Adipocyte (in vitro differentiated cells): ENCODE data around the gene TEKT1.
"Not testable (repeated sequence)": the region's sequence is repeated elsewhere in the genome, so short reads cannot be mapped to it uniquely, and the experiment has no call there.

Experiments used
- DNase-seq: peaks from one replicate; pipeline ENCODE4 v3.0.0-alpha.2; 2015; ENCODE audit warnings: low read depth
- H3K27me3 ChIP-seq: replicated peaks from 2 replicates; pipeline ENCODE4 v1.7.0; 2013; ENCODE audit warnings: mild to moderate bottlenecking, low read length, moderate library complexity; ENCODE audit not compliant: control insufficient read depth, insufficient read depth
- H3K36me3 ChIP-seq: 2 replicates; pipeline ENCODE4 v1.7.0; 2013; ENCODE audit warnings: low read length, mild to moderate bottlenecking, moderate library complexity; ENCODE audit not compliant: control insufficient read depth, insufficient read depth, severe bottlenecking
- H3K4me1 ChIP-seq: 2 replicates; pipeline ENCODE4 v1.7.0; 2013; ENCODE audit warnings: mild to moderate bottlenecking, low read length, moderate library complexity; ENCODE audit not compliant: control insufficient read depth, insufficient read depth
- H3K4me3 ChIP-seq: 2 replicates; pipeline ENCODE4 v1.7.0; 2013; ENCODE audit warnings: mild to moderate bottlenecking, low read length, moderate library complexity
- H3K9ac ChIP-seq: 2 replicates; pipeline ENCODE4 v1.7.0; 2013; ENCODE audit warnings: mild to moderate bottlenecking, low read length, moderate library complexity
- H3K9me3 ChIP-seq: 2 replicates; pipeline ENCODE4 v1.7.0; 2013; ENCODE audit warnings: mild to moderate bottlenecking, low read length, moderate library complexity; ENCODE audit not compliant: control insufficient read depth

Gene TEKT1

GRCh38 chr17:6831661-6832263 lies at the start of gene TEKT1:
Gene TEKT1 (minus strand): TSS chr17:6831729. CDS start chr17:6830376, 1,353 bp downstream.
- peak within 1 kb of the TSS; percentile 68 for H3K4me3 ChIP-seq
- H3K36me3 ChIP-seq = no peaks in the 10 kb centered on the region
- no peak within 1 kb of the TSS for H3K9ac ChIP-seq
- no peaks in the 10 kb centered on the region for H3K9me3 ChIP-seq
- DNase-seq = peak; percentile 47
- H3K4me1 ChIP-seq = peaks cover 4% of the 10 kb centered on the region
- peaks cover 67% of the 10 kb centered on the region for H3K27me3 ChIP-seq

GRCh38 chr17:6879221-6879975 lies 47.9 kb upstream of the TEKT1 start:
- not testable (repeated sequence) for H3K27me3 ChIP-seq, DNase-seq, H3K4me1 ChIP-seq, H3K4me3 ChIP-seq, H3K36me3 ChIP-seq, H3K9ac ChIP-seq
- H3K9me3 ChIP-seq = peaks cover 15% of the 10 kb centered on the region

GRCh38 chr17:6875276-6875675 lies 43.7 kb upstream of the TEKT1 start:
- not testable (repeated sequence) for H3K36me3 ChIP-seq, H3K27me3 ChIP-seq, H3K9me3 ChIP-seq, DNase-seq, H3K4me1 ChIP-seq, H3K4me3 ChIP-seq, H3K9ac ChIP-seq

- Histone ChIP-seq H3K27me3 (peaks cover 16% of the 10 kb centered on the region), H3K4me3 (no peak overlapping the region), H3K36me3 (no peaks in the 10 kb centered on the region), H3K9me3 (no peaks in the 10 kb centered on the region), H3K9ac (no peak overlapping the region), H3K4me1 (no peaks in the 10 kb centered on the region)
- no peak for DNase-seq
Observed at GRCh38 chr17:6872936-6873335, 41.4 kb upstream of the TEKT1 start.

GRCh38 chr17:6870841-6871240 lies 39.3 kb upstream of the TEKT1 start:
- no peaks in the 10 kb centered on the region for H3K4me1 ChIP-seq
- no peaks in the 10 kb centered on the region for H3K9me3 ChIP-seq
- H3K4me3 ChIP-seq = no peak overlapping the region
- peaks cover 24% of the 10 kb centered on the region for H3K27me3 ChIP-seq
- no peak overlapping the region for H3K9ac ChIP-seq
- H3K36me3 ChIP-seq = no peaks in the 10 kb centered on the region
- no peak for DNase-seq

- no peak for DNase-seq
- Histone ChIP-seq H3K27me3 (peaks cover 44% of the 10 kb centered on the region), H3K9ac (no peak overlapping the region), H3K36me3 (no peaks in the 10 kb centered on the region), H3K9me3 (no peaks in the 10 kb centered on the region), H3K4me3 (no peak overlapping the region), H3K4me1 (peaks cover 4% of the 10 kb centered on the region)
Observed at GRCh38 chr17:6868582-6868981, 37.1 kb upstream of the TEKT1 start.

GRCh38 chr17:6867849-6868248 lies 36.3 kb upstream of the TEKT1 start:
- no peak overlapping the region for H3K4me3 ChIP-seq
- DNase-seq = no peak
- H3K4me1 ChIP-seq = peaks cover 4% of the 10 kb centered on the region
- H3K9ac ChIP-seq = no peak overlapping the region
- H3K36me3 ChIP-seq = no peaks in the 10 kb centered on the region
- H3K9me3 ChIP-seq = no peaks in the 10 kb centered on the region
- peaks cover 51% of the 10 kb centered on the region for H3K27me3 ChIP-seq

GRCh38 chr17:6862825-6863224 lies 31.3 kb upstream of the TEKT1 start:
- no peak for DNase-seq
- no peak overlapping the region for H3K4me3 ChIP-seq

GRCh38 chr17:6862122-6862521 lies 30.6 kb upstream of the TEKT1 start:
- no peak overlapping the region for H3K4me3 ChIP-seq
- DNase-seq = no peak
- H3K36me3 ChIP-seq = no peaks in the 10 kb centered on the region
- H3K9ac ChIP-seq = no peak overlapping the region
- H3K27me3 ChIP-seq = peaks cover 50% of the 10 kb centered on the region
- peaks cover 4% of the 10 kb centered on the region for H3K4me1 ChIP-seq
- H3K9me3 ChIP-seq = peaks cover 17% of the 10 kb centered on the region

More at GRCh38 chr17:6862825-6863224, 31.3 kb upstream of the TEKT1 start:
- peaks cover 4% of the 10 kb centered on the region for H3K4me1 ChIP-seq
- peaks cover 17% of the 10 kb centered on the region for H3K9me3 ChIP-seq
- no peak overlapping the region for H3K9ac ChIP-seq
- H3K27me3 ChIP-seq = peaks cover 50% of the 10 kb centered on the region
- no peaks in the 10 kb centered on the region for H3K36me3 ChIP-seq

- Histone ChIP-seq H3K9me3 (peaks cover 17% of the 10 kb centered on the region), H3K4me1 (no peaks in the 10 kb centered on the region), H3K9ac (no peak overlapping the region), H3K27me3 (peaks cover 35% of the 10 kb centered on the region), H3K36me3 (no peaks in the 10 kb centered on the region), H3K4me3 (no peak overlapping the region)
- no peak for DNase-seq
Observed at GRCh38 chr17:6857904-6858303, 26.4 kb upstream of the TEKT1 start.

- DNase-seq = no peak
- H3K9ac ChIP-seq = no peak overlapping the region
- peaks cover 35% of the 10 kb centered on the region for H3K27me3 ChIP-seq
- peaks cover 17% of the 10 kb centered on the region for H3K9me3 ChIP-seq
- no peak overlapping the region for H3K4me3 ChIP-seq
- no peaks in the 10 kb centered on the region for H3K4me1 ChIP-seq
- no peaks in the 10 kb centered on the region for H3K36me3 ChIP-seq
Observed at GRCh38 chr17:6857336-6857735, 25.8 kb upstream of the TEKT1 start.
